Upper lobe of right lung (tissue), 1 donor: ENCODE measurements around the gene VSTM2B. TPM values are rescaled to one million over a fixed set of nuclear protein-coding genes. Genes with fewer than 3 reads are reported as not detected.

ENCODE experiments used
- ATAC-seq: fragments of 200-7000 bp; cut with Tn5 transposase; one replicate; pipeline ENCODE4 v1.9.1; 2020; ENCODE audit warnings: mild to moderate bottlenecking, moderate library complexity
- DNase-seq: peaks from one replicate; pipeline ENCODE4 v3.0.0-alpha.2; 2020
- H3K27ac ChIP-seq: fragments of 200-600 bp; one replicate; pipeline ENCODE4 v1.8.0; 2022
- H3K27me3 ChIP-seq: fragments of 200-600 bp; one replicate; pipeline ENCODE4 v1.8.0; 2022; ENCODE audit warnings: mild to moderate bottlenecking
- H3K36me3 ChIP-seq: fragments of 200-600 bp; one replicate; pipeline ENCODE4 v1.8.0; 2022
- H3K4me1 ChIP-seq: fragments of 200-600 bp; one replicate; pipeline ENCODE4 v1.8.0; 2022
- H3K4me3 ChIP-seq: fragments of 200-600 bp; one replicate; pipeline ENCODE4 v1.8.0; 2022; ENCODE audit warnings: mild to moderate bottlenecking
- H3K9me3 ChIP-seq: fragments of 200-600 bp; one replicate; pipeline ENCODE4 v1.8.0; 2022
- intact Hi-C: fragments of 100-400 bp; cut with DNase I; formaldehyde crosslinking; loops from one replicate; pipeline ENCODE4 v1.11.0; 2022
- total RNA-seq: library from RNA; stranded (reverse); fragmentation: NEBNext Ultra II Directional; extraction: Animal tissue kit (Norgen Biotek cat#: 25700); gene quantifications from one replicate; pipeline ENCODE4 v1.2.1, GENCODE V29; 2021
- TF ChIP-seq, protein P1 (sequence below): fragments of 200-600 bp; IDR thresholded peaks from one replicate; pipeline ENCODE4 v1.8.0; 2022; ENCODE audit warnings: antibody characterized with exemption
- donor health status: DM: no; HTN: yes; CAD: no; lungs with severe emphysema.

The VSTM2B gene
- total RNA-seq, 1 donor from 2014 or later, result not detected

- H3K27me3 ChIP-seq, result peaks cover 4% of the 10 kb centered on the region
- H3K27ac ChIP-seq, result no peak overlapping the region
- no peaks in the 10 kb centered on the region for H3K4me1 ChIP-seq
- ATAC-seq, result no peak
- H3K36me3 ChIP-seq, result no peaks in the 10 kb centered on the region
- TF ChIP-seq, protein P1, sequence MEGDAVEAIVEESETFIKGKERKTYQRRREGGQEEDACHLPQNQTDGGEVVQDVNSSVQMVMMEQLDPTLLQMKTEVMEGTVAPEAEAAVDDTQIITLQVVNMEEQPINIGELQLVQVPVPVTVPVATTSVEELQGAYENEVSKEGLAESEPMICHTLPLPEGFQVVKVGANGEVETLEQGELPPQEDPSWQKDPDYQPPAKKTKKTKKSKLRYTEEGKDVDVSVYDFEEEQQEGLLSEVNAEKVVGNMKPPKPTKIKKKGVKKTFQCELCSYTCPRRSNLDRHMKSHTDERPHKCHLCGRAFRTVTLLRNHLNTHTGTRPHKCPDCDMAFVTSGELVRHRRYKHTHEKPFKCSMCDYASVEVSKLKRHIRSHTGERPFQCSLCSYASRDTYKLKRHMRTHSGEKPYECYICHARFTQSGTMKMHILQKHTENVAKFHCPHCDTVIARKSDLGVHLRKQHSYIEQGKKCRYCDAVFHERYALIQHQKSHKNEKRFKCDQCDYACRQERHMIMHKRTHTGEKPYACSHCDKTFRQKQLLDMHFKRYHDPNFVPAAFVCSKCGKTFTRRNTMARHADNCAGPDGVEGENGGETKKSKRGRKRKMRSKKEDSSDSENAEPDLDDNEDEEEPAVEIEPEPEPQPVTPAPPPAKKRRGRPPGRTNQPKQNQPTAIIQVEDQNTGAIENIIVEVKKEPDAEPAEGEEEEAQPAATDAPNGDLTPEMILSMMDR, result no peak
- intact Hi-C loops, result no loop called here
- no peaks in the 10 kb centered on the region for H3K9me3 ChIP-seq
- DNase-seq, result no peak
- no peak overlapping the region for H3K4me3 ChIP-seq
Observed at GRCh38 chr19:29583196-29583999, 57.6 kb downstream of the VSTM2B start.

DNA sequence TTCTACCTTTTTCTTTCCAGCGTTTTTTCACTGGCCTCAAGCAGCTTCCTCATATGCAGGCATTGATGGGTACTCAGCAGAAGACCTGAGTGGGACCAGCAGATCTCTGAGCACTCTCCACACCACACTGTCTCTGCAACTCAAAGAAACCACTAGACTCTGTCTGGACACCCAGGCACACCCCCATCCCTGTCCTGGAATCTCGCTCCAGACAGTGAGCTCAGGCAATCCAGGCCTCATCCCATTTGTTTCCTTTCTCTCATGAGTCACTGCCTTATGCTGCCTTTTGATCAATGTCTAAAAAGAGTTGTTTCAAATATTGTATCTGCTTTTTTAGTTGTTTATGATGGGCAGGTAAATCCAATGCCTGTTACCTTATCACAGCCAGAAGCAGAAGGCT lies 60.6 kb downstream of the VSTM2B start:
- Histone ChIP-seq H3K9me3 (no peaks in the 10 kb centered on the region), H3K27ac (no peak overlapping the region), H3K27me3 (peaks cover 4% of the 10 kb centered on the region), H3K4me1 (no peaks in the 10 kb centered on the region), H3K36me3 (no peaks in the 10 kb centered on the region), H3K4me3 (no peak overlapping the region)
- no peak for ATAC-seq
- intact Hi-C loops, result no loop called here
- no peak for DNase-seq
- TF ChIP-seq, protein P1, result no peak

DNA sequence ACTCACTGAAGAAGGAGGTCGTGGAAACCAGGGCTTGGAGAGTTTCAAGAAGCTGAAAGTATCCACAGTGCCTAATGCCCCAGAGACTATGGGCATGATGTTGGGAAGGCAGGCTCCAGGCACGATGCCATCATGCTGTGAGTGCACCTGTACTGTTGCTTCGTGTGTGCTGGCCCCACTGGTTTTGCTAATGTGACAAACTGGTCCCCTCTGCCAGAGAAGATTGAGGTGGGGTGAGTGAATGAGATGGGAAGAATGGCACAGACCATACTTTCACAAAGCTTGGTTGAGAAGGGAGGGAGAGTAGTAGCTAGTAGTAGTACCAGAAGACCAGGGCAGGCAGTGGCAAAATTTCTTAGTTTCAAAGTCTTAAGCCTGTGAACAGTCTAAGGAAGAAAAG lies 61.3 kb downstream of the VSTM2B start:
- H3K4me1 ChIP-seq, result no peaks in the 10 kb centered on the region
- H3K36me3 ChIP-seq, result no peaks in the 10 kb centered on the region
- ATAC-seq, result no peak
- no peak overlapping the region for H3K4me3 ChIP-seq
- intact Hi-C loops, result no loop called here
- H3K9me3 ChIP-seq, result no peaks in the 10 kb centered on the region
- no peak overlapping the region for H3K27ac ChIP-seq
- H3K27me3 ChIP-seq, result peaks cover 4% of the 10 kb centered on the region
- TF ChIP-seq, protein P1, result no peak
- DNase-seq, result no peak

- Histone ChIP-seq H3K36me3 (no peaks in the 10 kb centered on the region), H3K27me3 (peaks cover 2% of the 10 kb centered on the region), H3K9me3 (no peaks in the 10 kb centered on the region), H3K27ac (no peak overlapping the region), H3K4me3 (no peak overlapping the region), H3K4me1 (no peaks in the 10 kb centered on the region)
- DNase-seq (no peak), ATAC-seq (peak; percentile 49)
- intact Hi-C loops, result no loop called here
- TF ChIP-seq, protein P1, result no peak
Observed at GRCh38 chr19:29587518-29587986, 61.8 kb downstream of the VSTM2B start.

- DNase-seq (no peak), ATAC-seq (no peak)
- H3K4me1 ChIP-seq, result no peaks in the 10 kb centered on the region
- no peak overlapping the region for H3K4me3 ChIP-seq
- H3K36me3 ChIP-seq, result no peaks in the 10 kb centered on the region
- H3K27me3 ChIP-seq, result peaks cover 3% of the 10 kb centered on the region
- intact Hi-C loops, result no loop called here
- no peak overlapping the region for H3K27ac ChIP-seq
- TF ChIP-seq, protein P1, result no peak
- H3K9me3 ChIP-seq, result no peaks in the 10 kb centered on the region
Observed at GRCh38 chr19:29588095-29588494, 62.3 kb downstream of the VSTM2B start.
